NCI-H82 treated with DMSO at 0.1 percent for 48 hours (cell line): ENCODE measurements around the gene ECI1.
A peak's percentile ranks its signal among the peaks of the same experiment; 100 is the strongest.
"Not testable (repeated sequence)": the region's sequence is repeated elsewhere in the genome, so short reads cannot be mapped to it uniquely, and the experiment has no call there.

Experiments
- DNase-seq: peaks from one replicate; lab custom pipeline; 2025; ENCODE audit not compliant: unreplicated experiment; lab: John Stamatoyannopoulos, UW

ECI1 gene

GRCh38 chr16:2280461-2280860 lies 29.1 kb upstream of the ECI1 start:
- no peak for DNase-seq

GRCh38 chr16:2278956-2279800 lies 27.8 kb upstream of the ECI1 start:
- DNase-seq: peak; percentile 6

GRCh38 chr16:2278272-2278608 lies 26.9 kb upstream of the ECI1 start:
- DNase-seq: no peak

GRCh38 chr16:2277466-2278271 lies 26.3 kb upstream of the ECI1 start:
- no peak for DNase-seq

GRCh38 chr16:2276368-2277195 lies 25.2 kb upstream of the ECI1 start:
- DNase-seq: no peak

GRCh38 chr16:2275476-2276367 lies 24.3 kb upstream of the ECI1 start:
- DNase-seq: no peak

GRCh38 chr16:2273931-2274330 lies 22.5 kb upstream of the ECI1 start:
- no peak for DNase-seq

- no peak for DNase-seq
Measured at GRCh38 chr16:2273484-2273883, 22.1 kb upstream of the ECI1 start.

GRCh38 chr16:2271848-2272461 lies 20.6 kb upstream of the ECI1 start:
- DNase-seq: no peak

GRCh38 chr16:2270588-2271470 lies 19.4 kb upstream of the ECI1 start:
- no peak for DNase-seq

- DNase-seq: no peak
Measured at GRCh38 chr16:2270070-2270462, 18.7 kb upstream of the ECI1 start.

GRCh38 chr16:2267913-2268666 lies 16.7 kb upstream of the ECI1 start, which contains the start of gene RNPS1:
RNPS1 (minus strand) TSS chr16:2268126; CDS start chr16:2264643, 3,483 bp downstream.
- DNase-seq: peak; percentile 72

- not testable (repeated sequence) for DNase-seq
Measured at GRCh38 chr16:2267505-2267912, 16.1 kb upstream of the ECI1 start.

- DNase-seq: not testable (repeated sequence)
Measured at GRCh38 chr16:2266887-2267286, 15.5 kb upstream of the ECI1 start.

- not testable (repeated sequence) for DNase-seq
Measured at GRCh38 chr16:2263026-2263425, 11.6 kb upstream of the ECI1 start.

- DNase-seq: no peak
Measured at GRCh38 chr16:2260250-2260649, 8.9 kb upstream of the ECI1 start.

GRCh38 chr16:2258530-2258929 lies 7.1 kb upstream of the ECI1 start:
- DNase-seq: not testable (repeated sequence)

GRCh38 chr16:2257726-2258125 lies 6.3 kb upstream of the ECI1 start:
- no peak for DNase-seq
